Ectodermal cell (in vitro differentiated cells): ENCODE data around the gene BUB1B. TPM values are rescaled to one million over a fixed set of nuclear protein-coding genes. Genes with fewer than 3 reads are reported as not detected.
"Not testable (repeated sequence)": the region's sequence is repeated elsewhere in the genome, so short reads cannot be mapped to it uniquely, and the experiment has no call there.

Experiments
- H3K27ac ChIP-seq: 2 replicates; pipeline ENCODE4 v1.7.0; 2013; ENCODE audit warnings: mild to moderate bottlenecking, low read depth, low read length; ENCODE audit not compliant: insufficient read depth, poor library complexity, severe bottlenecking
- H3K27me3 ChIP-seq: 2 replicates; pipeline ENCODE4 v1.7.0; 2013; ENCODE audit warnings: mild to moderate bottlenecking, low read length; ENCODE audit not compliant: insufficient read depth, control insufficient read depth, poor library complexity, severe bottlenecking
- H3K36me3 ChIP-seq: one replicate; pipeline ENCODE4 v1.7.0; 2013; ENCODE audit warnings: low read length; ENCODE audit not compliant: control insufficient read depth, insufficient read depth
- H3K4me1 ChIP-seq: one replicate; pipeline ENCODE4 v1.7.0; 2013; ENCODE audit warnings: low read length; ENCODE audit not compliant: control insufficient read depth, insufficient read depth
- H3K4me3 ChIP-seq: 2 replicates; pipeline ENCODE4 v1.7.0; 2013; ENCODE audit warnings: low read depth, low read length, control low read depth; ENCODE audit not compliant: insufficient read depth
- H3K9me3 ChIP-seq: 2 replicates; pipeline ENCODE4 v1.7.0; 2013; ENCODE audit warnings: mild to moderate bottlenecking, low read length, moderate library complexity; ENCODE audit not compliant: control insufficient read depth
- WGBS, 2 experiments: methylation state at CpG; one replicate each; pipeline ENCODE4 v1.1.7; 2013; ENCODE audit warnings: missing lambda C conversion rate in 2 of 2; 5-methylcytosine and 5-hydroxymethylcytosine counted together
- polyA plus RNA-seq, 4 experiments: library from polyadenylated mRNA; stranded (reverse); fragments of 50-300 nt; gene quantifications; one replicate each; pipeline ENCODE4 v1.2.3, GENCODE V29; 2013

Gene BUB1B, protein sequence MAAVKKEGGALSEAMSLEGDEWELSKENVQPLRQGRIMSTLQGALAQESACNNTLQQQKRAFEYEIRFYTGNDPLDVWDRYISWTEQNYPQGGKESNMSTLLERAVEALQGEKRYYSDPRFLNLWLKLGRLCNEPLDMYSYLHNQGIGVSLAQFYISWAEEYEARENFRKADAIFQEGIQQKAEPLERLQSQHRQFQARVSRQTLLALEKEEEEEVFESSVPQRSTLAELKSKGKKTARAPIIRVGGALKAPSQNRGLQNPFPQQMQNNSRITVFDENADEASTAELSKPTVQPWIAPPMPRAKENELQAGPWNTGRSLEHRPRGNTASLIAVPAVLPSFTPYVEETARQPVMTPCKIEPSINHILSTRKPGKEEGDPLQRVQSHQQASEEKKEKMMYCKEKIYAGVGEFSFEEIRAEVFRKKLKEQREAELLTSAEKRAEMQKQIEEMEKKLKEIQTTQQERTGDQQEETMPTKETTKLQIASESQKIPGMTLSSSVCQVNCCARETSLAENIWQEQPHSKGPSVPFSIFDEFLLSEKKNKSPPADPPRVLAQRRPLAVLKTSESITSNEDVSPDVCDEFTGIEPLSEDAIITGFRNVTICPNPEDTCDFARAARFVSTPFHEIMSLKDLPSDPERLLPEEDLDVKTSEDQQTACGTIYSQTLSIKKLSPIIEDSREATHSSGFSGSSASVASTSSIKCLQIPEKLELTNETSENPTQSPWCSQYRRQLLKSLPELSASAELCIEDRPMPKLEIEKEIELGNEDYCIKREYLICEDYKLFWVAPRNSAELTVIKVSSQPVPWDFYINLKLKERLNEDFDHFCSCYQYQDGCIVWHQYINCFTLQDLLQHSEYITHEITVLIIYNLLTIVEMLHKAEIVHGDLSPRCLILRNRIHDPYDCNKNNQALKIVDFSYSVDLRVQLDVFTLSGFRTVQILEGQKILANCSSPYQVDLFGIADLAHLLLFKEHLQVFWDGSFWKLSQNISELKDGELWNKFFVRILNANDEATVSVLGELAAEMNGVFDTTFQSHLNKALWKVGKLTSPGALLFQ
- polyA plus RNA-seq (2013, experiment 1 of 4), result 101 TPM
- polyA plus RNA-seq (2013, experiment 2 of 4), result 85.7 TPM
- polyA plus RNA-seq (2013, experiment 3 of 4), result 80.3 TPM
- 81.3 TPM for polyA plus RNA-seq (2013, experiment 4 of 4)

DNA sequence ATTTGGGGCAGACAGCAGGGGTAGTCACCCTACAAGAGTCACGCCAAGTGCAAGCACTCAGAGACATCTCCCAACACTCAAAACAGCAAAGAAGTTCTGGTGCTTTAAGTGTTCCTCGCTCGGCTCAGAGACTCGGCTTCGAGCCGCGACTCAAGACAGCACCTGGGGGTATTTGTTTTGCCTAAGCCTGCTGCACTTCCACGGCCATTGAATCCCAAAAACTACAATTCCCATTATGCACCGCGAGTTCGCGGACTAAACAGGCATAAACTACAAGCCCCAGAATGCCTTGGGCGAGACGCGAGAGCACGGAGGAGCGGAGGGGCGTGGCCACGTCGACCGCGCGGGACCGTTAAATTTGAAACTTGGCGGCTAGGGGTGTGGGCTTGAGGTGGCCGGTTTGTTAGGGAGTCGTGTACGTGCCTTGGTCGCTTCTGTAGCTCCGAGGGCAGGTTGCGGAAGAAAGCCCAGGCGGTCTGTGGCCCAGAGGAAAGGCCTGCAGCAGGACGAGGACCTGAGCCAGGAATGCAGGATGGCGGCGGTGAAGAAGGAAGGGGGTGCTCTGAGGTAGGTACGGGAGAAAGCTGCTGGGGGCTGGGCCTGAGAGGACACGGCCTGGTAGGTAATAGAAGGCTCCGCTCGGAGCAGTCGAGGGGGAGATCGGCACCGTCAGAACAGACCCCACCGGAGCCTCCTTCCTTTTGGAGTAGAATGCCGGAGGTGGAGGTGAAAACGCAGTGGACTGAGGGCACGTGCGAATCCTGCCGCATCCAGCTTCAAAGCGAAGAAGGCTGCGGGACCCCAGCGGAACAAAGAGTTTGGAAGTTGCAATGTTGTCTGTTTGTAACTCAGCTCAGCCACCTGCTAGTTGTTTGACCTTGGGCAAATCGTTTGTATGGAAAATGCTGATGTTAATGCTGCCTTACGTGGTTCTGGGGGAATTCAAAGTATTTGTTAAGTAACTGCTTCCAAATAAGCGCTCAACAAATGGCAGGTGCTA is at the start of gene BUB1B:
Gene BUB1B, plus strand, starts transcription at position 381 of the 1,000 bp plus-strand sequence. Its CDS starts 152 bp downstream, at position 533.
- H3K27ac ChIP-seq, result peak within 1 kb of the TSS; percentile 81
- peaks cover 19% of the 10 kb centered on the region for H3K4me1 ChIP-seq
- no peaks in the 10 kb centered on the region for H3K27me3 ChIP-seq
- H3K36me3 ChIP-seq, result peaks cover 14% of the 10 kb centered on the region
- WGBS, 2 experiments, result 2 to 3% methylated on average over 54 of the region's 54 CpGs
- no peaks in the 10 kb centered on the region for H3K9me3 ChIP-seq
- H3K4me3 ChIP-seq, result peak within 1 kb of the TSS; percentile 64

DNA sequence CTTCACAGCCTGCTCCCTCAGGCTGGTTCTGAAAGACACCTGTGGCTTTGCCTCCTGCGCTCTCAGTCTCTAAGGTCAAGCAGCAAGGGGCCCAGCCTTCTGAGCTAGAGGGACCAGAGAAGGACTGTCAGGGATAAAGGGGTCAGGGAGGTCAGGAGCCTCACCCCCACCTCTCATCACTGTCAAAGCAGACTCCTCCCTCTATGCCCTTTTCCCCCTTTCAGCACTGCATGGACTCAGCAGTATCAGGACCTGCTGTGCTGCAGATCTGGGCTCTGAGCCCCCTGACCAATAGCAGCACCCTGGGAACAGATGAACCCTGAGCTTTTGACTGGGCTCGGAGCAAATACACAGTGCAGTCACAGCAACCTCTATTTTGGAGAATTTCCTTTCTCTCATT is 49.0 kb upstream of the BUB1B start:
- Histone ChIP-seq H3K27ac (peak overlapping the region; percentile 78), H3K4me3 (peak overlapping the region; percentile 17), H3K4me1 (peaks cover 48% of the 10 kb centered on the region), H3K27me3 (no peaks in the 10 kb centered on the region), H3K36me3 (no peaks in the 10 kb centered on the region), H3K9me3 (no peaks in the 10 kb centered on the region)
- 0 to 2% methylated on average over 2 of the region's 2 CpGs for WGBS, 2 experiments

GRCh38 chr15:40112789-40113188 is 48.1 kb upstream of the BUB1B start:
- H3K9me3 ChIP-seq, result no peaks in the 10 kb centered on the region
- no peaks in the 10 kb centered on the region for H3K36me3 ChIP-seq
- peaks cover 39% of the 10 kb centered on the region for H3K4me1 ChIP-seq
- no peaks in the 10 kb centered on the region for H3K27me3 ChIP-seq
- H3K27ac ChIP-seq, result peak overlapping the region; percentile 78
- no peak overlapping the region for H3K4me3 ChIP-seq
- 86 to 87% methylated on average over 24 of the region's 24 CpGs for WGBS, 2 experiments

DNA sequence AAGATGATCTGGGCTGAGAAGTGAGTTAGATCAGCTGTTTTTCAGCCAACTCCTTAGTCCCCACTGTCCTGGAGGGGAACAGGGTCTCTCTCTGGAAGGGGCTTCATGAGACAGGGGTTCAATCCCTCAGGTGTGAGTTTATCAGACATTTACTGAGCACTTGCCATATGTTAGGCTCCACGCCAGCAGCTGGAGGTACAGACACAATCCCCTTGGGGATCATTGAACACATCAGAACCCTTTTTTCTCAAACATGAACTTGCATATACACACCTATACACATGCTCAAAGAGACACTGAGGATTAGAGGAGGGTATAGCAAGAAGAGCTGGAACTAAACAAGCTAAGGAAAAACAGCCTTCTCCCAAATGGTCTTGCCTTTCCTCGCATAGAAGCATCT is 46.7 kb upstream of the BUB1B start:
- 93 to 95% methylated on average over 2 of the region's 2 CpGs for WGBS, 2 experiments
- Histone ChIP-seq H3K27ac (no peak overlapping the region), H3K4me1 (peaks cover 37% of the 10 kb centered on the region), H3K27me3 (no peaks in the 10 kb centered on the region), H3K9me3 (no peaks in the 10 kb centered on the region), H3K36me3 (no peaks in the 10 kb centered on the region), H3K4me3 (no peak overlapping the region)

- H3K27me3 ChIP-seq, H3K9me3 ChIP-seq, H3K4me3 ChIP-seq, H3K27ac ChIP-seq, H3K36me3 ChIP-seq: not testable (repeated sequence)
- peaks cover 37% of the 10 kb centered on the region for H3K4me1 ChIP-seq
- 92 to 95% methylated on average over 14 of the region's 14 CpGs for WGBS, 2 experiments
Measured at GRCh38 chr15:40115106-40115505, 45.8 kb upstream of the BUB1B start.

DNA sequence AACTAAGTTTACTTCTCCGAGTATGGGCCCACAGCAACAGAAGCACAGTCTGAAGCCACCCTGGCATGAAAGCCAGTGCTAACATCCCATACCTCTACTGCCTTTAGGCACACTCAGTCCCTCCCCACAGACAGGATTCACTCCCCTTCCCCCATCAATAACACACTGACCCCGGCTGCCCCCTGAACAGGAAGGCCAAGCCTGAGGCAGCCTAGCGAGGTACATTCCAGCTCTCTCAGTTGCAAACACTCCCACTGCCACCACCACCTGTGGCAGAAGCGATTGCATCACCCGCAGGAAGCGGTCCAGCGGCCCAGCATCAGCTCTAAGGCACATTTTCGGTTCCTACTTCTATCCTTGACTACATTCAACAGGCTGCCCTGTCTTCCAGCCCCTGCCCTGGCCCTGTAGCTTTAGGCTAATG is 45.2 kb upstream of the BUB1B start:
- no peaks in the 10 kb centered on the region for H3K9me3 ChIP-seq
- H3K4me3 ChIP-seq, result no peak overlapping the region
- no peaks in the 10 kb centered on the region for H3K36me3 ChIP-seq
- H3K27me3 ChIP-seq, result no peaks in the 10 kb centered on the region
- no peak overlapping the region for H3K27ac ChIP-seq
- WGBS, 2 experiments, result 55 to 66% methylated on average over 8 of the region's 8 CpGs
- H3K4me1 ChIP-seq, result peaks cover 36% of the 10 kb centered on the region

GRCh38 chr15:40118473-40118872 is 42.4 kb upstream of the BUB1B start:
- 89 to 92% methylated on average over 3 of the region's 3 CpGs for WGBS, 2 experiments
- Histone ChIP-seq H3K36me3 (no peaks in the 10 kb centered on the region), H3K9me3 (no peaks in the 10 kb centered on the region), H3K4me1 (peaks cover 12% of the 10 kb centered on the region), H3K27ac (no peak overlapping the region), H3K4me3 (no peak overlapping the region), H3K27me3 (no peaks in the 10 kb centered on the region)

GRCh38 chr15:40121911-40122638 is 38.8 kb upstream of the BUB1B start:
- Histone ChIP-seq H3K9me3 (no peaks in the 10 kb centered on the region), H3K4me3 (no peak overlapping the region), H3K36me3 (no peaks in the 10 kb centered on the region), H3K4me1 (no peaks in the 10 kb centered on the region), H3K27ac (no peak overlapping the region), H3K27me3 (no peaks in the 10 kb centered on the region)
- whole genome bisulfite sequencing, 2 experiments, result 85 to 89% methylated on average over 3 to 6 of the region's 6 CpGs

DNA sequence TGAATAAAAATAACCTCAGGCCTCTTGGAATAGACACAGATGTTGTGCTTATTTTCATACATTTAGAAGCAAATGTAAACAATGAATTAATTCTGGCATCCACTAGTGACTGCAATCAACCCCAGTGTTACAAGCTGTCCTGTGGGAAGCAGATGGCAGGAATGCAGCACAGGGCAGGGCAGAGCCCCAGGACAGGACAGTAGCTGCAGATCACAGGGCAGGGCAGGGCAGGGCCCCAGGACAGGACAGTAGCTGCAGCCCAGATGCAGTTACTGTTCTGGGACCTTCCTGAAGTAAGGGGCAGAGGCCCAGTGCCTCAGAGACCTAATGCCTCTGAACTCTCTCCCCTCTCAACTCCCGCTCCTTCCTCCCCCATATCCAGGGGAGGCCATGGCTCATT is 37.9 kb upstream of the BUB1B start:
- not testable (repeated sequence) for H3K4me3 ChIP-seq, H3K27me3 ChIP-seq, H3K4me1 ChIP-seq, H3K27ac ChIP-seq, H3K9me3 ChIP-seq, H3K36me3 ChIP-seq
- 88 to 100% methylated on average over 1 of the region's 1 CpG for WGBS, 2 experiments
